WTC11 (cell line): ENCODE measurements around the gene OR8G1. TPM values are rescaled to one million over a fixed set of nuclear protein-coding genes. Genes with fewer than 3 reads are reported as not detected.

Source experiments
- ATAC-seq: fragments of 200-7000 bp; cut with Tn5 transposase; 2 replicates; pipeline ENCODE4 v1.10.0; 2021; ENCODE audit warnings: mild to moderate bottlenecking, moderate library complexity
- CTCF ChIA-PET: fragments of 300-600 bp; sonication (Branson Sonifier 250); formaldehyde crosslinking; loops from one replicate; lab custom pipeline; 2021; ENCODE audit warnings: antibody characterized with exemption; lab: Charles Lee
- POLR2A ChIA-PET: fragments of 350-600 bp; sonication (Branson Sonifier 250); formaldehyde crosslinking; loops from one replicate; lab custom pipeline; 2021; ENCODE audit warnings: antibody characterized with exemption; lab: Charles Lee
- DNase-seq: peaks from one replicate; pipeline ENCODE4 v3.0.0; 2021; ENCODE audit warnings: low spot score
- H3K27ac Mint-ChIP-seq: 2 replicates; pipeline ENCODE4 v1.8.0; 2021; ENCODE audit warnings: mixed read lengths
- H3K27me3 Mint-ChIP-seq: 2 replicates; pipeline ENCODE4 v1.8.0; 2021; ENCODE audit warnings: low read depth, mild to moderate bottlenecking, moderate library complexity, mixed read lengths
- H3K36me3 Mint-ChIP-seq: 2 replicates; pipeline ENCODE4 v1.8.0; 2021; ENCODE audit warnings: mixed read lengths
- H3K4me1 Mint-ChIP-seq: 2 replicates; pipeline ENCODE4 v1.8.0; 2022; ENCODE audit warnings: mixed read lengths
- H3K4me3 Mint-ChIP-seq: 2 replicates; pipeline ENCODE4 v1.8.0; 2021; ENCODE audit warnings: mild to moderate bottlenecking, moderate library complexity, mixed read lengths
- H3K9me3 Mint-ChIP-seq: 2 replicates; pipeline ENCODE4 v1.8.0; 2021; ENCODE audit warnings: mixed read lengths
- AFF4 ChIP-seq: sonication (generic); formaldehyde crosslinking; IDR thresholded peaks from 2 replicates; pipeline ENCODE4 v1.8.1; 2023; ENCODE audit warnings: mild to moderate bottlenecking, missing genetic modification reagents, borderline replicate concordance
- CBFB ChIP-seq: sonication (generic); formaldehyde crosslinking; IDR thresholded peaks from 2 replicates; pipeline ENCODE4 v1.8.1; 2022; ENCODE audit warnings: mild to moderate bottlenecking, low read depth, missing genetic modification reagents
- ETV6 ChIP-seq: sonication (generic); formaldehyde crosslinking; IDR thresholded peaks from 2 replicates; pipeline ENCODE4 v1.8.1; 2022; ENCODE audit warnings: mild to moderate bottlenecking, missing genetic modification reagents
- FOXJ3 ChIP-seq: sonication (generic); formaldehyde crosslinking; IDR thresholded peaks from 2 replicates; pipeline ENCODE4 v1.9.0; 2021; ENCODE audit warnings: missing genetic modification reagents, mild to moderate bottlenecking, borderline replicate concordance
- GTF2I ChIP-seq: fragments of 250-450 bp; sonication (Bioruptor Pico); conservative IDR thresholded peaks from 2 replicates; pipeline ENCODE4 v1.4.0; 2021; ENCODE audit warnings: mild to moderate bottlenecking
- HMGA2 ChIP-seq: fragments of 250-450 bp; sonication (Bioruptor Pico); IDR thresholded peaks from 2 replicates; pipeline ENCODE4 v1.4.0; 2021; ENCODE audit warnings: mild to moderate bottlenecking, moderate library complexity
- IRF1 ChIP-seq: sonication (generic); formaldehyde crosslinking; IDR thresholded peaks from 2 replicates; pipeline ENCODE4 v1.8.0; 2023; ENCODE audit warnings: missing genetic modification reagents
- IRF2 ChIP-seq: sonication (generic); formaldehyde crosslinking; IDR thresholded peaks from 2 replicates; pipeline ENCODE4 v1.8.0; 2022; ENCODE audit warnings: low read depth, missing genetic modification reagents, borderline replicate concordance
- MAX ChIP-seq: sonication (generic); formaldehyde crosslinking; IDR thresholded peaks from 2 replicates; pipeline ENCODE4 v1.8.0; 2022; ENCODE audit warnings: mild to moderate bottlenecking, missing genetic modification reagents
- NFYB ChIP-seq: sonication (generic); formaldehyde crosslinking; conservative IDR thresholded peaks from 2 replicates; pipeline ENCODE4 v1.8.0; 2022; ENCODE audit warnings: low read depth, missing genetic modification reagents
- PREB ChIP-seq: sonication (generic); formaldehyde crosslinking; IDR thresholded peaks from 2 replicates; pipeline ENCODE4 v1.8.1; 2022; ENCODE audit warnings: mild to moderate bottlenecking, missing genetic modification reagents, moderate library complexity, borderline replicate concordance
- RORB ChIP-seq: fragments of 250-450 bp; sonication (Bioruptor Pico); IDR thresholded peaks from 2 replicates; pipeline ENCODE4 v1.9.0; 2021; ENCODE audit warnings: mild to moderate bottlenecking
- ZBTB21 ChIP-seq: sonication (generic); formaldehyde crosslinking; IDR thresholded peaks from 2 replicates; pipeline ENCODE4 v1.8.1; 2023; ENCODE audit warnings: mild to moderate bottlenecking, missing genetic modification reagents, borderline replicate concordance
- ZNF317 ChIP-seq: sonication (generic); formaldehyde crosslinking; IDR thresholded peaks from 2 replicates; pipeline ENCODE4 v1.8.1; 2023; ENCODE audit warnings: low read depth, mild to moderate bottlenecking, moderate library complexity, missing genetic modification reagents, borderline replicate concordance
- total RNA-seq: library from RNA; stranded (reverse); gene quantifications from 3 replicates; pipeline ENCODE4 v1.2.3, GENCODE V29; 2021
- TF ChIP-seq, protein P1 (sequence below): fragments of 250-450 bp; sonication (Bioruptor Pico); IDR thresholded peaks from 2 replicates; pipeline ENCODE4 v1.9.0; 2021; ENCODE audit warnings: mild to moderate bottlenecking
- TF ChIP-seq, protein P2 (sequence below): sonication (generic); formaldehyde crosslinking; IDR thresholded peaks from 2 replicates; pipeline ENCODE4 v1.8.1; 2023; ENCODE audit warnings: mild to moderate bottlenecking, missing genetic modification reagents
- TF ChIP-seq, protein P3 (sequence below): sonication (generic); formaldehyde crosslinking; IDR thresholded peaks from 2 replicates; pipeline ENCODE4 v1.8.1; 2023; ENCODE audit warnings: mild to moderate bottlenecking, missing genetic modification reagents

Gene OR8G1
- total RNA-seq, 1 experiment from 2014 or later = not detected

GRCh38 chr11:124207102-124207792, 33.6 kb upstream of the OR8G1 start:
- Mint-ChIP-seq H3K27ac (no peak overlapping the region), H3K36me3 (no peaks in the 10 kb centered on the region), H3K4me1 (no peaks in the 10 kb centered on the region), H3K27me3 (no peaks in the 10 kb centered on the region), H3K9me3 (no peaks in the 10 kb centered on the region), H3K4me3 (no peak overlapping the region)
- ChIA-PET CTCF (interaction anchor here (0.8 to 1.4 kb wide), 3 partner anchors 12 to 91 kb away, joined by 3 read pairs; no protein-coding TSS in a partner anchor), POLR2A (no interaction called here)
- DNase-seq (no peak), ATAC-seq (no peak)
- TF ChIP-seq ETV6 (no peak), IRF1 (CRISPR knock-in tag) (no peak), FOXJ3 (no peak), HMGA2 (no peak), AFF4 (CRISPR knock-in tag) (no peak), MAX (no peak), CBFB (CRISPR knock-in tag) (no peak), RORB (CRISPR knock-in tag) (no peak), ZBTB21 (no peak), PREB (CRISPR knock-in tag) (no peak), GTF2I (no peak), ZNF317 (no peak), IRF2 (CRISPR knock-in tag) (no peak), NFYB (CRISPR knock-in tag) (no peak)
- TF ChIP-seq, protein P1, sequence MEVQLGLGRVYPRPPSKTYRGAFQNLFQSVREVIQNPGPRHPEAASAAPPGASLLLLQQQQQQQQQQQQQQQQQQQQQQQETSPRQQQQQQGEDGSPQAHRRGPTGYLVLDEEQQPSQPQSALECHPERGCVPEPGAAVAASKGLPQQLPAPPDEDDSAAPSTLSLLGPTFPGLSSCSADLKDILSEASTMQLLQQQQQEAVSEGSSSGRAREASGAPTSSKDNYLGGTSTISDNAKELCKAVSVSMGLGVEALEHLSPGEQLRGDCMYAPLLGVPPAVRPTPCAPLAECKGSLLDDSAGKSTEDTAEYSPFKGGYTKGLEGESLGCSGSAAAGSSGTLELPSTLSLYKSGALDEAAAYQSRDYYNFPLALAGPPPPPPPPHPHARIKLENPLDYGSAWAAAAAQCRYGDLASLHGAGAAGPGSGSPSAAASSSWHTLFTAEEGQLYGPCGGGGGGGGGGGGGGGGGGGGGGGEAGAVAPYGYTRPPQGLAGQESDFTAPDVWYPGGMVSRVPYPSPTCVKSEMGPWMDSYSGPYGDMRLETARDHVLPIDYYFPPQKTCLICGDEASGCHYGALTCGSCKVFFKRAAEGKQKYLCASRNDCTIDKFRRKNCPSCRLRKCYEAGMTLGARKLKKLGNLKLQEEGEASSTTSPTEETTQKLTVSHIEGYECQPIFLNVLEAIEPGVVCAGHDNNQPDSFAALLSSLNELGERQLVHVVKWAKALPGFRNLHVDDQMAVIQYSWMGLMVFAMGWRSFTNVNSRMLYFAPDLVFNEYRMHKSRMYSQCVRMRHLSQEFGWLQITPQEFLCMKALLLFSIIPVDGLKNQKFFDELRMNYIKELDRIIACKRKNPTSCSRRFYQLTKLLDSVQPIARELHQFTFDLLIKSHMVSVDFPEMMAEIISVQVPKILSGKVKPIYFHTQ (CRISPR knock-in tag) = no peak
- TF ChIP-seq, protein P2, sequence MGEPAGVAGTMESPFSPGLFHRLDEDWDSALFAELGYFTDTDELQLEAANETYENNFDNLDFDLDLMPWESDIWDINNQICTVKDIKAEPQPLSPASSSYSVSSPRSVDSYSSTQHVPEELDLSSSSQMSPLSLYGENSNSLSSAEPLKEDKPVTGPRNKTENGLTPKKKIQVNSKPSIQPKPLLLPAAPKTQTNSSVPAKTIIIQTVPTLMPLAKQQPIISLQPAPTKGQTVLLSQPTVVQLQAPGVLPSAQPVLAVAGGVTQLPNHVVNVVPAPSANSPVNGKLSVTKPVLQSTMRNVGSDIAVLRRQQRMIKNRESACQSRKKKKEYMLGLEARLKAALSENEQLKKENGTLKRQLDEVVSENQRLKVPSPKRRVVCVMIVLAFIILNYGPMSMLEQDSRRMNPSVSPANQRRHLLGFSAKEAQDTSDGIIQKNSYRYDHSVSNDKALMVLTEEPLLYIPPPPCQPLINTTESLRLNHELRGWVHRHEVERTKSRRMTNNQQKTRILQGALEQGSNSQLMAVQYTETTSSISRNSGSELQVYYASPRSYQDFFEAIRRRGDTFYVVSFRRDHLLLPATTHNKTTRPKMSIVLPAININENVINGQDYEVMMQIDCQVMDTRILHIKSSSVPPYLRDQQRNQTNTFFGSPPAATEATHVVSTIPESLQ (CRISPR knock-in tag) = no peak
- TF ChIP-seq, protein P3, sequence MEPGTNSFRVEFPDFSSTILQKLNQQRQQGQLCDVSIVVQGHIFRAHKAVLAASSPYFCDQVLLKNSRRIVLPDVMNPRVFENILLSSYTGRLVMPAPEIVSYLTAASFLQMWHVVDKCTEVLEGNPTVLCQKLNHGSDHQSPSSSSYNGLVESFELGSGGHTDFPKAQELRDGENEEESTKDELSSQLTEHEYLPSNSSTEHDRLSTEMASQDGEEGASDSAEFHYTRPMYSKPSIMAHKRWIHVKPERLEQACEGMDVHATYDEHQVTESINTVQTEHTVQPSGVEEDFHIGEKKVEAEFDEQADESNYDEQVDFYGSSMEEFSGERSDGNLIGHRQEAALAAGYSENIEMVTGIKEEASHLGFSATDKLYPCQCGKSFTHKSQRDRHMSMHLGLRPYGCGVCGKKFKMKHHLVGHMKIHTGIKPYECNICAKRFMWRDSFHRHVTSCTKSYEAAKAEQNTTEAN = no peak
